ENCODE results near the gene TMEM240. TPM values are rescaled to one million over a fixed set of nuclear protein-coding genes. Genes with fewer than 3 reads are reported as not detected.
"Not testable (repeated sequence)": the region's sequence is repeated elsewhere in the genome, so short reads cannot be mapped to it uniquely, and the experiment has no call there.

TMEM240 gene
- total and polyA plus RNA-seq, 10 donors, result 0.39 to 5.3 (median 2.6) TPM; not detected in 1

- TF ChIP-seq POLR2A (IDR thresholded peaks at IDR 0.05) (no peak), POLR2AphosphoS5 (IDR thresholded peaks at IDR 0.05) (peak in 1 of 3 donors; percentile 28)
- 94 to 97% (median 96%) methylated on average over 19 of the region's 19 CpGs for WGBS, 5 donors
- H3K27me3 ChIP-seq (replicated peaks in 1 of 7), result no peaks in the 10 kb centered on the region
- intact Hi-C loops (cut with DNase I; ENCODE audit: low total_unique reads), result no loop called here
- H3K4me1 ChIP-seq, result no peaks in the 10 kb centered on the region
- H3K27ac ChIP-seq, result no peak overlapping the region
- H3K4me3 ChIP-seq, result no peak overlapping the region
- H3K36me3 ChIP-seq, result peaks cover 0 to 89% (median 38%) of the 10 kb centered on the region in 6 donors
- no peaks in the 10 kb centered on the region for H3K9me3 ChIP-seq
- no peak for DNase-seq
Measured at GRCh38 chr1:1521331-1521730, 19.1 kb downstream of the TMEM240 start.

- H3K27ac ChIP-seq; DNase-seq; H3K27me3 ChIP-seq (replicated peaks in 1 of 7); H3K4me1 ChIP-seq; H3K9me3 ChIP-seq; H3K4me3 ChIP-seq; intact Hi-C loops (cut with DNase I; ENCODE audit: low total_unique reads): not testable (repeated sequence)
- 94 to 100% (median 97%) methylated on average over 12 to 51 of the region's 51 CpGs for WGBS, 5 donors
- peaks cover 0 to 88% (median 31%) of the 10 kb centered on the region in 6 donors for H3K36me3 ChIP-seq
Measured at GRCh38 chr1:1519805-1520505, 20.5 kb downstream of the TMEM240 start.

DNA sequence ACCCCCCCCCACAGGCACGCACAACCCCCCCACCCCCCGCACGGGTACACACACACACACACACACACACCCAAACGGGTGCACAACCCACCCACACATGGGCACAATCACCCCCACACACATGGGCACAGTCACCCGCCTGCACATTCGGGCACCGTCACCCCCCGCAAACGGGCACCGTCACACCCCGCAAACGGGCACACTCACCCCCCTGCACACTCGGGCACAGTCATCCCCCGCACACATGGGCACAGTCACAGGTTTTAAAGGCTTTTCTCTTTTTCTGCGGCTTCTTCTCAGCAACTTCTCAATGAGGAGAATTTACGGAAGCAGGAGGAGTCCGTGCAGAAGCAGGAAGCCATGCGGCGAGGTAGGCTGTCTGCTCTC lies 21.8 kb downstream of the TMEM240 start:
- H3K27ac ChIP-seq; H3K4me1 ChIP-seq; H3K4me3 ChIP-seq; intact Hi-C loops (cut with DNase I; ENCODE audit: low total_unique reads); H3K27me3 ChIP-seq (replicated peaks in 1 of 7); H3K9me3 ChIP-seq; DNase-seq: not testable (repeated sequence)
- 90 to 99% (median 95%) methylated on average over 16 to 19 of the region's 19 CpGs for WGBS, 5 donors
- peaks cover 0 to 77% (median 30%) of the 10 kb centered on the region in 6 donors for H3K36me3 ChIP-seq

GRCh38 chr1:1517973-1518620 lies 22.3 kb downstream of the TMEM240 start:
- Histone ChIP-seq H3K4me3 (no peak overlapping the region), H3K27me3 (replicated peaks in 1 of 7) (no peaks in the 10 kb centered on the region), H3K36me3 (peaks cover 0 to 72% (median 24%) of the 10 kb centered on the region in 6 donors), H3K27ac (no peak overlapping the region), H3K4me1 (peaks cover 0 to 13% (median 3%) of the 10 kb centered on the region in 6 donors), H3K9me3 (no peaks in the 10 kb centered on the region)
- intact Hi-C loops (cut with DNase I; ENCODE audit: low total_unique reads), result no loop called here
- 94 to 96% (median 95%) methylated on average over 16 to 28 of the region's 28 CpGs for WGBS, 5 donors
- TF ChIP-seq, protein P1, sequence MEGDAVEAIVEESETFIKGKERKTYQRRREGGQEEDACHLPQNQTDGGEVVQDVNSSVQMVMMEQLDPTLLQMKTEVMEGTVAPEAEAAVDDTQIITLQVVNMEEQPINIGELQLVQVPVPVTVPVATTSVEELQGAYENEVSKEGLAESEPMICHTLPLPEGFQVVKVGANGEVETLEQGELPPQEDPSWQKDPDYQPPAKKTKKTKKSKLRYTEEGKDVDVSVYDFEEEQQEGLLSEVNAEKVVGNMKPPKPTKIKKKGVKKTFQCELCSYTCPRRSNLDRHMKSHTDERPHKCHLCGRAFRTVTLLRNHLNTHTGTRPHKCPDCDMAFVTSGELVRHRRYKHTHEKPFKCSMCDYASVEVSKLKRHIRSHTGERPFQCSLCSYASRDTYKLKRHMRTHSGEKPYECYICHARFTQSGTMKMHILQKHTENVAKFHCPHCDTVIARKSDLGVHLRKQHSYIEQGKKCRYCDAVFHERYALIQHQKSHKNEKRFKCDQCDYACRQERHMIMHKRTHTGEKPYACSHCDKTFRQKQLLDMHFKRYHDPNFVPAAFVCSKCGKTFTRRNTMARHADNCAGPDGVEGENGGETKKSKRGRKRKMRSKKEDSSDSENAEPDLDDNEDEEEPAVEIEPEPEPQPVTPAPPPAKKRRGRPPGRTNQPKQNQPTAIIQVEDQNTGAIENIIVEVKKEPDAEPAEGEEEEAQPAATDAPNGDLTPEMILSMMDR (IDR thresholded peaks at IDR 0.05 in 8 of 11, conservative IDR thresholded peaks at IDR 0.05 in 3 of 11), result no peak
- TF ChIP-seq POLR2A (IDR thresholded peaks at IDR 0.05) (no peak), POLR2AphosphoS5 (IDR thresholded peaks at IDR 0.05) (no peak)
- no peak for DNase-seq

DNA sequence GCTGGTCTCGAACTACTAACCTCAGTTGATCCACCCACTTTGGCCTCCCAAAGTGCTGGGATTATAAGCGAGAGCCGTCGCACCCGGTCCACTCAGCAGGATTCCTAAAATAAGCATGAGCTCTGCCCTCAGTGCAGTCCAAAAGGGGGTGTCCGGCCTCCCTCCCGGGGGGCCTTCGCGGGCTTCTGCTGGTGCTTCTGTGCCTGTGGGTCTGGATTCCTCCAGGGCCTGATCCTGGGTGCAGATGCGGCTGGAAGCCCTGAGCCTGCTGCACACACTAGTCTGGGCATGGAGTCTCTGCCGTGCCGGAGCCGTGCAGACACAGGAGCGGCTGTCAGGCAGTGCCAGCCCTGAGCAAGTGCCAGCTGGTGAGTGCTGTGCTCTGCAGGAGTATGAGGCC lies 23.5 kb downstream of the TMEM240 start:
- Histone ChIP-seq H3K4me1 (peaks cover 0 to 16% (median 5%) of the 10 kb centered on the region in 6 donors), H3K36me3 (peaks cover 0 to 60% (median 19%) of the 10 kb centered on the region in 6 donors)
- H3K4me3 ChIP-seq; H3K27me3 ChIP-seq (replicated peaks in 1 of 7); H3K27ac ChIP-seq; intact Hi-C loops (cut with DNase I; ENCODE audit: low total_unique reads); H3K9me3 ChIP-seq; DNase-seq: not testable (repeated sequence)
- WGBS, 5 donors, result 94 to 98% (median 97%) methylated on average over 9 to 14 of the region's 14 CpGs

- 50 to 58% (median 50%) methylated on average over 11 to 14 of the region's 16 CpGs for WGBS, 5 donors
- H3K4me1 ChIP-seq, result peaks cover 3 to 31% (median 14%) of the 10 kb centered on the region in 6 donors
- H3K27ac ChIP-seq; H3K9me3 ChIP-seq; H3K27me3 ChIP-seq (replicated peaks in 1 of 7); DNase-seq; intact Hi-C loops (cut with DNase I; ENCODE audit: low total_unique reads); H3K4me3 ChIP-seq: not testable (repeated sequence)
- peaks cover 0 to 37% (median 0%) of the 10 kb centered on the region in 6 donors for H3K36me3 ChIP-seq
Measured at GRCh38 chr1:1514376-1514775, 26.0 kb downstream of the TMEM240 start.

DNA sequence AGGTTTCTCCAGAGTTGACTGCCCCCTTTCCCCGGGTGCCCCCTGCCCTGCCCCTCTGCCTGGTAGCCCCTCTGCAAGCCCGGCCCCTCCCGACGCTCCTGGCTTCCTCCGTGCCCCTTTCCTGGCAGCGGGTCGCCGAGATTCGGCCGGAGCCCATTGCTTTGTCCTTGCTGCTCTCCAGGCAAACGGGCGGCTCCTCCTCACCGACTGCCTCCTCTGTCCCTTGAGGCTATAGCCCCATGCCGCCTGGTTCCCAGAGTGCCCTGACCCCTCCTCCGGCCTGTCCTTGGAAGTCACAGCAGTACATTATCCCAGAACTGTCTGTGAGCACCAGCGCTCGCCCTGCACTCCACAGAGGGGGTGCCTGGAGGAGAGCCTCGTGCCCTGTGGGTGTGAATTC lies 26.7 kb downstream of the TMEM240 start:
- H3K27me3 ChIP-seq (replicated peaks in 1 of 7); H3K27ac ChIP-seq; DNase-seq; H3K9me3 ChIP-seq; H3K4me3 ChIP-seq; intact Hi-C loops (cut with DNase I; ENCODE audit: low total_unique reads): not testable (repeated sequence)
- WGBS, 5 donors, result 77 to 90% (median 79%) methylated on average over 10 to 17 of the region's 18 CpGs
- H3K36me3 ChIP-seq, result peaks cover 0 to 33% (median 0%) of the 10 kb centered on the region in 6 donors
- H3K4me1 ChIP-seq, result peaks cover 3 to 31% (median 14%) of the 10 kb centered on the region in 6 donors

DNA sequence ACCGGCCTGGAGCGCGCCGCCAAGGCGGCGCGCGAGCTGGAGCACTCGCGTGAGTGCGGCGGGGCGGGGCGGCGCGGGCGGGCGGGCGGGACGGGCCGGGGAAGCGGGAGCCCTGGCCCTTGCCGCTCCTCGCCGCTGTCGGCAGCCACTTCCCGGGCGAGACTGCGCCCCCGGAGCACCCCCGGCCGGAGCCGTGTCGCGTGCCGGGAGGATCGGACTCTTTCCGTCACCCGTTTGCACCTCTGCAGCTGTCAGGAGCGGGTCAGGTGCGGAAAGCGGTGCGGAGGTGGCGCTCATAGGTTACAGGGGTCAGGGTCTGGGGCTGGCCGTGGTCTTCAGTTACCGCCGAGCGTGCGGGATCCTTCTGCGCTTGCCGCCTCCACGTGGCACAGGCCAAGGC lies 28.0 kb downstream of the TMEM240 start:
- peak overlapping the region; percentile 77 to 94 (median 84) for H3K4me3 ChIP-seq
- H3K9me3 ChIP-seq; H3K27me3 ChIP-seq (replicated peaks in 1 of 7); intact Hi-C loops (cut with DNase I; ENCODE audit: low total_unique reads): not testable (repeated sequence)
- peak overlapping the region in 5 of 8 donors; percentile 86 to 95 (median 93) for H3K27ac ChIP-seq
- peaks cover 3 to 31% (median 14%) of the 10 kb centered on the region in 6 donors for H3K4me1 ChIP-seq
- 0 to 3% (median 1%) methylated on average over 13 to 49 of the region's 52 CpGs; no CpG with 5 or more reads in 1 of the 5 donors for WGBS, 5 donors
- DNase-seq, result peak; percentile 84
- H3K36me3 ChIP-seq, result peaks cover 0 to 22% (median 0%) of the 10 kb centered on the region in 6 donors

Data from spleen (tissue), 11 donors.